Activated T-cell treated with anti-CD3 and anti-CD28 coated beads, Interleukin-2, amount 50 U/mL, for 72 hours (primary cell): Measurements from ENCODE around the gene EVPL. TPM values are rescaled to one million over a fixed set of nuclear protein-coding genes. Genes with fewer than 3 reads are reported as not detected.
"Not testable (repeated sequence)": the region's sequence is repeated elsewhere in the genome, so short reads cannot be mapped to it uniquely, and the experiment has no call there.

ENCODE experiments used
- ATAC-seq, 2 donors: fragments of 150-1000 bp; cut with Tn5 transposase; replicated peaks in 1 of 2; 2 replicates each; pipeline ENCODE4 v1.10.0; 2021; ENCODE audit warnings: moderate library complexity in 2 of 2, mild to moderate bottlenecking in 1 of 2
- DNase-seq, 2 donors: peaks; one replicate each; pipeline ENCODE4 v3.0.0; 2021 to 2022; ENCODE audit warnings: mixed read lengths in 1 of 2
- H3K27ac Mint-ChIP-seq: one replicate; pipeline ENCODE4 v1.8.0; 2022; ENCODE audit warnings: mild to moderate bottlenecking, moderate library complexity, mixed read lengths
- H3K27me3 Mint-ChIP-seq: one replicate; pipeline ENCODE4 v1.8.0; 2022; ENCODE audit warnings: low read depth, mixed read lengths
- H3K36me3 Mint-ChIP-seq, 2 donors: one replicate each; pipeline ENCODE4 v1.8.0; 2022; ENCODE audit warnings: mixed read lengths in 2 of 2, mild to moderate bottlenecking in 1 of 2; ENCODE audit not compliant: insufficient read depth in 2 of 2
- H3K4me1 Mint-ChIP-seq: one replicate; pipeline ENCODE4 v1.8.0; 2022; ENCODE audit warnings: low read depth, mixed read lengths
- H3K4me3 Mint-ChIP-seq, 2 donors: one replicate each; pipeline ENCODE4 v1.8.0; 2022; ENCODE audit warnings: mild to moderate bottlenecking in 2 of 2, mixed read lengths in 2 of 2, moderate library complexity in 2 of 2
- H3K9me3 Mint-ChIP-seq, 2 donors: one replicate each; pipeline ENCODE4 v1.8.0; 2022; ENCODE audit warnings: mixed read lengths in 2 of 2
- total RNA-seq, 2 donors: library from RNA; stranded (reverse); gene quantifications; one replicate each; pipeline ENCODE4 v1.2.3, GENCODE V29; 2022

Gene EVPL
- total RNA-seq = under 1 TPM; 0.09 to 0.19 TPM

GRCh38 chr17:76027159-76027839 lies at the start of gene EVPL:
EVPL (minus strand) TSS chr17:76027306; CDS start chr17:76027198, 108 bp downstream.
- Mint-ChIP-seq H3K9me3 (no peaks in the 10 kb centered on the region), H3K27me3 (no peaks in the 10 kb centered on the region), H3K4me3 (no peak within 1 kb of the TSS), H3K36me3 (no peaks in the 10 kb centered on the region), H3K4me1 (peaks cover 16% of the 10 kb centered on the region), H3K27ac (no peak within 1 kb of the TSS)
- DNase-seq (no peak), ATAC-seq (no peak)

GRCh38 chr17:76076146-76076764 lies 49.1 kb upstream of the EVPL start:
- Mint-ChIP-seq H3K27me3 (peaks cover 56% of the 10 kb centered on the region), H3K36me3 (peaks cover 12% of the 10 kb centered on the region in 2 donors), H3K9me3 (no peaks in the 10 kb centered on the region), H3K4me1 (peaks cover 46% of the 10 kb centered on the region), H3K4me3 (peak overlapping the region; percentile 78), H3K27ac (no peak overlapping the region)
- ATAC-seq = no peak
- DNase-seq = no peak

DNA sequence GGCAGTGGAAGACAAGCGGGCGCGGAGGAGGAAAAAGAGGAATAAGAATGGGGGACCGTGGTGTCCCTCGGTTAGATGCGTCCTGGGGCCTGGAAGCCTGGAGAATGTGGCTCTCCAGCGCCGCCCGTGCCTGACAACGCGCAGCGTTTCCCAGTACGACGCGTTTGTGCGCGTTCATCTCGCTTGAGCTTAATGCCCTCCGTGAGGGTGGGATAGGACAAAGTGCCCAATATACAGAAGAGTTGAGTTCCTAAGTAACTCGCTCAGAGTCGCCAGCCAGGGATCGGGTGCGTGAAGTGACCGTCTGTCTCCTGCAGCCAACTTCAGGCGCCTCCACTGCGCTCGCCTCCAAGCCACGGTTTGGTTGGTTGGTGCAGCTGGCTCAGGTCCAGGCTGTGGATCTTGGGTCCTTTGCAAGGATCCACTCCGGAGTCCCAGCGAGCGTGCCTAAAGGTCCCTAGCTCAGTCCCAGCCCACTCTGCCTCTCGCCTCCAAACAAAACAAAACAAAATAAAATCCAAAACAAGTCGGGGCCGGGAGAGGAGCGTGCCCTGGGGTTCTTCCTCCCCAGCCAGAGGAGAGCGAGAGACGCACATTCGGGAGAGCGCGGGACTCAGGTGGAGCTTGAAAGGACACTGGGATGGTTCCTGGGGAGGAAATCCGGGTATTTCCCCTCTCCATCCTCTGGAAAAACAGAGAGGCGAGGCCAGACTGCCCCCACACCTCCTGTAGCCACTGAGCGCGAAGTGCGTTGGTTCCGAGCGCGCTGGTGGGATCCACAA lies 48.4 kb upstream of the EVPL start:
- ATAC-seq (no peak), DNase-seq (no peak)
- H3K9me3 Mint-ChIP-seq = no peaks in the 10 kb centered on the region
- H3K4me1 Mint-ChIP-seq = peaks cover 51% of the 10 kb centered on the region
- H3K27me3 Mint-ChIP-seq = peaks cover 56% of the 10 kb centered on the region
- no peak overlapping the region for H3K27ac Mint-ChIP-seq
- H3K36me3 Mint-ChIP-seq = peaks cover 12% of the 10 kb centered on the region in 2 donors
- peak overlapping the region; percentile 60 to 78 for H3K4me3 Mint-ChIP-seq

- Mint-ChIP-seq H3K4me3 (peak within 1 kb of the TSS; percentile 60 to 78), H3K27me3 (peaks cover 56% of the 10 kb centered on the region), H3K36me3 (peaks cover 12 to 17% of the 10 kb centered on the region in 2 donors), H3K9me3 (no peaks in the 10 kb centered on the region), H3K4me1 (peaks cover 60% of the 10 kb centered on the region), H3K27ac (no peak within 1 kb of the TSS)
- DNase-seq (no peak), ATAC-seq (no peak)
Measured at GRCh38 chr17:76074390-76075363, 47.6 kb upstream of the EVPL start, which contains the start of gene GALR2. GALR2 (plus strand) TSS chr17:76074781; CDS start chr17:76074884, 103 bp downstream.

- no peaks in the 10 kb centered on the region for H3K9me3 Mint-ChIP-seq
- H3K27me3 Mint-ChIP-seq = peaks cover 34% of the 10 kb centered on the region
- peak; percentile 90 to 91 for DNase-seq
- peak within 1 kb of the TSS; percentile 98 for H3K4me3 Mint-ChIP-seq
- H3K4me1 Mint-ChIP-seq = peaks cover 43% of the 10 kb centered on the region
- peaks cover 12 to 23% of the 10 kb centered on the region in 2 donors for H3K36me3 Mint-ChIP-seq
- ATAC-seq = peak; percentile 85 to 88
- H3K27ac Mint-ChIP-seq = peak within 1 kb of the TSS; percentile 99
Measured at GRCh38 chr17:76072148-76072858, 45.2 kb upstream of the EVPL start, which contains the start of gene SRP68. SRP68 (minus strand) TSS chr17:76072517; CDS start chr17:76072491, 26 bp downstream.

- H3K4me3 Mint-ChIP-seq = peak overlapping the region; percentile 98
- peaks cover 27% of the 10 kb centered on the region for H3K27me3 Mint-ChIP-seq
- DNase-seq = peak; percentile 36 to 37
- peaks cover 12 to 22% of the 10 kb centered on the region in 2 donors for H3K36me3 Mint-ChIP-seq
- peaks cover 36% of the 10 kb centered on the region for H3K4me1 Mint-ChIP-seq
- H3K27ac Mint-ChIP-seq = peak overlapping the region; percentile 99
- no peaks in the 10 kb centered on the region for H3K9me3 Mint-ChIP-seq
- ATAC-seq = peak; percentile 69 to 71
Measured at GRCh38 chr17:76071531-76072147, 44.5 kb upstream of the EVPL start.

GRCh38 chr17:76065775-76066174 lies 38.7 kb upstream of the EVPL start:
- peak overlapping the region; percentile 2 for H3K27ac Mint-ChIP-seq
- H3K36me3 Mint-ChIP-seq = peaks cover 13 to 45% of the 10 kb centered on the region in 2 donors
- no peaks in the 10 kb centered on the region for H3K9me3 Mint-ChIP-seq
- no peak overlapping the region for H3K4me3 Mint-ChIP-seq
- peaks cover 40% of the 10 kb centered on the region for H3K4me1 Mint-ChIP-seq
- ATAC-seq = no peak
- DNase-seq = no peak
- no peaks in the 10 kb centered on the region for H3K27me3 Mint-ChIP-seq

GRCh38 chr17:76063875-76064546 lies 36.9 kb upstream of the EVPL start:
- H3K27me3 Mint-ChIP-seq = no peaks in the 10 kb centered on the region
- H3K27ac Mint-ChIP-seq = peak overlapping the region; percentile 49
- H3K36me3 Mint-ChIP-seq = peaks cover 13 to 47% of the 10 kb centered on the region in 2 donors
- H3K4me1 Mint-ChIP-seq = peaks cover 28% of the 10 kb centered on the region
- no peaks in the 10 kb centered on the region for H3K9me3 Mint-ChIP-seq
- ATAC-seq (peak; percentile 78 to 86), DNase-seq (peak; percentile 58)
- peak overlapping the region; percentile 9 to 56 for H3K4me3 Mint-ChIP-seq

- not testable (repeated sequence) for H3K27ac Mint-ChIP-seq, DNase-seq, H3K4me3 Mint-ChIP-seq, H3K27me3 Mint-ChIP-seq, ATAC-seq, H3K9me3 Mint-ChIP-seq
- Mint-ChIP-seq H3K4me1 (peaks cover 17% of the 10 kb centered on the region), H3K36me3 (peaks cover 9 to 42% of the 10 kb centered on the region in 2 donors)
Measured at GRCh38 chr17:76058264-76058663, 31.2 kb upstream of the EVPL start.

DNA sequence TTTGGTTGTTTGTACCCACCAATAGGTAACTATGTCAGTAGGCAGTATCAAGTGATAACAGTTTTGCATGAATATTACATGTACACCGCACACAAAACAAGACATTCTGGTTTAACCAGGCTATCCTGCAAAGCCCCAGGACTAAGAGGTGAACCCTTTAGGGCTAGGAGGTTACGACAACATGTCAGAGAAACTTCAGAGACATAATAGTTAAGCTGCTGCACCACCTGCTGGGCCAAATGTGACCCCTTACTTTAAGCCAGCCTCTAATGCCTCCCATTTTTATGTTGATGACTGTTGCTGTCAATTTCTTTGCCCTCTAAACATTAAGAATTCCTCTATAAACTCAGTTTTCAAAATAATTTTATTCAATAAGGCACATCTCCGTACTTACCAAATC lies 29.8 kb upstream of the EVPL start:
- no peaks in the 10 kb centered on the region for H3K27me3 Mint-ChIP-seq
- no peak for ATAC-seq
- no peak overlapping the region for H3K4me3 Mint-ChIP-seq
- H3K27ac Mint-ChIP-seq = no peak overlapping the region
- H3K4me1 Mint-ChIP-seq = peaks cover 15% of the 10 kb centered on the region
- DNase-seq = no peak
- peaks cover 8 to 40% of the 10 kb centered on the region in 2 donors for H3K36me3 Mint-ChIP-seq
- H3K9me3 Mint-ChIP-seq = no peaks in the 10 kb centered on the region

- Mint-ChIP-seq H3K4me1 (peaks cover 30% of the 10 kb centered on the region), H3K4me3 (no peak overlapping the region), H3K27me3 (no peaks in the 10 kb centered on the region), H3K36me3 (peaks cover 13 to 46% of the 10 kb centered on the region in 2 donors), H3K27ac (peak overlapping the region; percentile 61), H3K9me3 (no peaks in the 10 kb centered on the region)
- ATAC-seq (peak in 1 of 2 donors; percentile 28), DNase-seq (no peak)
Measured at GRCh38 chr17:76054112-76054476, 27.0 kb upstream of the EVPL start.
